ENCODE measurements around the gene NOD1.

Gene NOD1

DNA sequence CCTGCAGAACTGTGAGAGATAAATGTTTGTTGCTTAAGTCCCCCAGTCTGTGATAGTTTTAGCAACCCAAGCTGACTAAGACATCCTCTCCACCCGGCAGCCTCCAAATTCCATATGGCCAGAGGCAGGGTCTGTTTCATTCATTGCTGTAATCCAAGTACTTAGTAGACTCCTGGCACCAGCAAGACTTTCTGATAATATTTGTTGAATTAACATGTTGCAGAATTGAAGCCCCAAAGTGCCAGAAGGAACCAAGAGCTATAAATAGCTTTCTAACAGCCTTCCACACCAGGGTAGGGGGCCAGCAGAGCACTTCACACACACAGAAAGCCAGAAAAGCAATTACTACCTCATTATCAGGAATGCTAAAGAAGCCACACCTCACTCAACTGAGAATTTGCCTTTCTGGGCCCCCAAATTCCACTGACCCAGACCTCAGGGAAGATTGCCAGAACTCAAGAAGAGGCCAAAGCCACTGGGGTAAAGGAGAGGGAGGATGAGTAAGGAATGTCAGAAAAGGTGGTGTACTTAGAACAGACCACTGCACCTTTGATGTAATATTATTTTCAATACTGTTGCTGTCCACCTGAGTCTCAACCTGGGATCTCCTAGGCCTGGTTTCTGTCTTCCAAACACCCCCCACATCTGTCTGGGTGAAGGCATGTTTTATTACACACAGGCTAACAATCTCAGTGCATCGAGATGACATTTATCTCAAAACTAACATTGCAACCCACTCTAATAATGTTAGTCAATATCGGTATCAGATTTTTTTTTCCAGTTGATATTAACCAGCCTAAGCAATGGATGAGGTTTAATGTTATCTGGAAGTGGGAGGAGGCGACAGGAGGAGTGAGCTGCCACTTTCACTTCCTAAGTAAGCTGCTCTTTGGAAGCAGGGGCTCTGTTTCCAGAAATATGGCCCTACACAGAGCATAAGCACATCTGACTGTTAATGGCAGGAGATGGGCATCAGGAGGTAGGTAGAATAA, 5.5 kb downstream of the NOD1 start:
- DNase-seq, result no peak

DNA sequence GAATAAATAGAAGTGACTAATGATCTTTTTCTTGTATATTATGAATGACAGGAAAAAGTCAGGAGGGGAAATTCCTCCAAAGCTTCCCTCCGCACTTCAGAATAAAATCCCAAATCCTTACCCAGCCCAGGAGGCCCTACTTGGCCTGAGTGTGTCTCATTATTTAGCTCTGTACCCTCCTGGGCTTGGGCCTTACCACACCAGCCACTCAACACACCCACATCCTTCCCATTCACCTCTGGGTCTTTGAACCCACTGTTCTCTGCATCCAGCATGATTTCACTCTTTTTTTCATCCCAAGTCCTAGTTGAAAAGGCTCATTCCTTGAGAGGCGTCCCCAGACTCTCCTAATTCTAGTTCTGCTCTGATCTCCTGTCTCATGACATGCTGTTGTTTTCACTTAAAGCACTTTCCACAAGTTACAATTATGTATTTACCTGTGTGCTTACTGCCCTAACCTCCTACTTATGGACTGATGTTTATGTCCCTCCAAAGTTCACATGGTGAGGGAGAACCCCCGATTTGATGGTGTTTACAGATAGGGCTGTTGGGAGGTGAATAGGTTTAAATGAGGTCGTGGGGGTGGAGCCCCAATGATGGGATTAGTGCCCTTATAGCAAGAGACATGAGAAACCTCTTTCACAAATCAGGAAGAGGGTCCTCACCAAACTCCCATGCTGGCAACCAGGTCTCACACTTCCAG, 6.4 kb downstream of the NOD1 start:
- in situ Hi-C loops (cut with HindIII; ENCODE audit: low pct_ligation_motif_present, low pct_unique_long_range_greater_than_20kb, low sequenced_read_pairs), result no loop called here
- no peak for DNase-seq

More for the DNA sequence above, 5.5 kb downstream of the NOD1 start:
- in situ Hi-C loops (cut with HindIII; ENCODE audit: low pct_ligation_motif_present, low pct_unique_long_range_greater_than_20kb, low sequenced_read_pairs), result no loop called here

DNA sequence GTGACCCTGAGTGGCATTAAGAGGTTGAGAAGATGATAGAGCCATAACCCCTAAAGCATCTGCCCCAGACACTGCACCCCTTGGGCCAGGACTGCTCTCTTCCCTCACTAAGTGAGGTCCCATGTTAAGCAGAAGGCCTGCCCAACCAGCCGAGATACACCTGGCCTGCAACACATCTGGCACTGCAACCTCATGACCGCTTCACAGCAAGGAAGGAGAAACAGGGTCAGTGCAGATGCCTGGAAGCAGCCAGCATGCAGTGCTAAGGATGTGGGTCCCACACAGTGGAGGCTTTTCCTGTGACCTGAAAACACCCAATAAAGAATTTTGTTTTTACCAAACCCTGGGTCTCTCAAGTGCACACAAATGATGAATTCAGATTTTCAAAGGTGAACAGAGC, 7.4 kb downstream of the NOD1 start:
- in situ Hi-C loops (cut with HindIII; ENCODE audit: low pct_ligation_motif_present, low pct_unique_long_range_greater_than_20kb, low sequenced_read_pairs), result no loop called here
- no peak for DNase-seq

DNA sequence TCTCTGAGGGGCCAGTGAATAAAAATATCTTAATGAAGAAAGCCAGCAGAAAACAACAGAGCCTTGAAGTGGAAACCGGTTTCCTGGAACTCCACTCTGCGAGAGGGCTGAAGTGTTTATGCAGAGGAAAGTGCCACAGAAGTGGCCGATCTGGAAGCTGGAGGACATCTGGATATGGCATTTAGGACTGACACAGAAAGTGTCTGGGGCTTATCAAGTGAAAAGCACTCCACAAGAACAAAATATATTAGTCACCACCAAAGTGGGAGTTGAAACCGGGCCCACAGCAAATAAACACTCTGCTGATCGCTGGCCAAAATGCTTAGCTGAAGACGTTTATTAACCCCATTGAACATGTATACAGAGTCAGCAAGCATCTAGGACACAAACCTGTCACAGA, 7.8 kb downstream of the NOD1 start:
- DNase-seq, result no peak
- in situ Hi-C loops (cut with HindIII; ENCODE audit: low pct_ligation_motif_present, low pct_unique_long_range_greater_than_20kb, low sequenced_read_pairs), result no loop called here

DNA sequence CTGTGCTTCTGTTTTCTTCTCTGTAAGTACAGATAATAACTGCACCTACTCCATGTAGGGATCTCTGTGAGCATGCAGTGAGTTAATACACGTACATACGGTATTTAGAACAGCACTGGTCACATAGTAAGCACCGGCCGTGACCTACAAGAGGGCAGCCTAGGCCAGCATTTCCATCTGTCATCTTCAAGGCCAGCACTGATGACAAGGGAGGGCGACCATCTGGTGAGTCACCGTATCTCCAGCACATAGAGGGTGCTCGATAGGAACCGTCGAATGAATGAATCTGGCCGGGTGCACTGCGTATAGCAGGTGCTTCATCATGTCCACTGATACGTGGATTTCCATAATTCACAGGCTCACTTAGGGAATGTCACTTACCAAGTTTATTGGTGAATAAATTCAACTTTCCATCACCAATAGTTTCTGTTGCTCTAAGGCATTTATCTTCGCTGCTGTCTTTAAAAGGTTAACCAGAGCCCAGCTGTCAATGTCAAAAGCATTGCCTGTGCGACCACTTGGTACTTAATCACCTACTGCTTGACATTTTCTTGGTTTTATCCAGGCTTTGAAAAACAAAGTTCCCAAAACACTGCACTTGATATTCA, 8.3 kb downstream of the NOD1 start:
- DNase-seq, result no peak
- in situ Hi-C loops (cut with HindIII; ENCODE audit: low pct_ligation_motif_present, low pct_unique_long_range_greater_than_20kb, low sequenced_read_pairs), result no loop called here

DNA sequence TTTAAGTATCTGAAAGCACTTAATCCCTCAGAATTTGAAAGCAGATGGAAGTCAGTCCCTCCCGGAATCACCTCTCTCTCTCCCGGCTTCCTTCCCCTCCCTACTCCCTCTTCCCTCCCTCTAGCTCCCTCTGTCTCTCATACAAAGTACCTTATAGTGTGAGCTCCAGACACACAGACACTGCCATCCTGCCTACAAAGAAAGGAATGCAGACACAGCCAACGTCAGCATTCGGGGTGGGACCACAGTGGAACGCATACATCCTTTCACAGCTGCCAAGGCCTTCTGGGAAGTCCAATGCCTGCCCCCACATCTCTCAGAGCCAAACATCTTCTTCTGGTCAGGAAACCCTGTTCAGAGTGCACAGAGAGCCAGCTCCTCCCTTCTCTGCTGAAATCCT, 9.3 kb downstream of the NOD1 start:
- in situ Hi-C loops (cut with HindIII; ENCODE audit: low pct_ligation_motif_present, low pct_unique_long_range_greater_than_20kb, low sequenced_read_pairs), result no loop called here
- DNase-seq, result peak; percentile 97

DNA sequence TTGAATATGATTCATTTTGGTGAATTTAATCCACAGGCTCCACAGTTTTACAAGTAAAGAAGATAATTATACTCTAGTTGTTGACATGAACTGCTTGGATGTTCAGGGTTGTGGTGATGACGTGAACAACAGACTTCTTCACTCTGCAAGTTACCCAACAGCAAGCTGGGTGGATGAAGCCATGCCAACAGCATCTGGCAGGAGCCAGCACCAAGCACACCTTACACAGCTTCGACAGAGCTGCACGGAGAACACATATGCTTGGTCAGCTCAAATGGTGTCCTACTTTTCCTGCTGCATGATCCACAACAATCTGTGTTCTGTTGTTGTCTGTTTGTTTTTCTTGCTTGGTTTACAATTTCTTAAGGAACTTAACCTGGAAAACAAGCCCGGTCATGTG, 9.8 kb downstream of the NOD1 start:
- in situ Hi-C loops (cut with HindIII; ENCODE audit: low pct_ligation_motif_present, low pct_unique_long_range_greater_than_20kb, low sequenced_read_pairs), result no loop called here
- DNase-seq, result no peak

DNA sequence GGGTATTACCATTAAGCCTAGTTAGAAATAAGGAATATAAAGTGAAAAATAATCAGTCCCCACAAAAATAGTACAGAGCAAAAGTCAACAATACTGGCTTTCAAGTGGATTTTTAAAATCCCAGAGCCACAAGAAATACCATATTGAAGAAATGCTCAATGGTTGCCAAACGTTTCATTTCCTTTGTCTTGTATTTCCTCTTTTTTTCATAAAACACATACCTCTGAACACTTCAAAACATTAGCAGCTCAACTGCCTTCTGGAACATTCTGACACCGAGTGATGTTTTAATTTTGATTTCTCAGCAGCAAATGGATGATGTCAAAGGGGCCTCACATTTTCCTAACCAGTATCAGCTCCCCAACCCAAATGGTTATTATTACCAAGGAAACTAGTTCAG, 10.5 kb downstream of the NOD1 start:
- in situ Hi-C loops (cut with HindIII; ENCODE audit: low pct_ligation_motif_present, low pct_unique_long_range_greater_than_20kb, low sequenced_read_pairs), result no loop called here
- no peak for DNase-seq

DNA sequence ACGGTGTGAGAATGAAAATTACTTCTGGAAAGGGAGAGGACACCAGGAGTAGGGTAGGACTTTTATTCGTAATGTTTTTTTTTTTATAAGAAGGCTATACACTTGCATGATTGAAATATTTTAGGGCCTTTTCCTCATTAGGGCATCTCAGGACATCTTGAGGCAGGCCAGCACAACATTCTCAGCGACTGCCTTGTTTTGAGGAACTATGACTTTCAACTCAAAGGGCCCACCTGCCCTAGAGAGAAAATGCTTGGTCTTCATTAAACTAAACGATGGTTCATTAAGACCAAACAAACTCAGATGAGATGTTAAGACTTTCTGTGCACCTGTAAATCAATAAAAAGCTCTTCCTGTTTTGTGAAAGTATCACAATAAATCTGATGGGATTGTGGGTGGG, 11.3 kb downstream of the NOD1 start:
- in situ Hi-C loops (cut with HindIII; ENCODE audit: low pct_ligation_motif_present, low pct_unique_long_range_greater_than_20kb, low sequenced_read_pairs), result no loop called here

DNA sequence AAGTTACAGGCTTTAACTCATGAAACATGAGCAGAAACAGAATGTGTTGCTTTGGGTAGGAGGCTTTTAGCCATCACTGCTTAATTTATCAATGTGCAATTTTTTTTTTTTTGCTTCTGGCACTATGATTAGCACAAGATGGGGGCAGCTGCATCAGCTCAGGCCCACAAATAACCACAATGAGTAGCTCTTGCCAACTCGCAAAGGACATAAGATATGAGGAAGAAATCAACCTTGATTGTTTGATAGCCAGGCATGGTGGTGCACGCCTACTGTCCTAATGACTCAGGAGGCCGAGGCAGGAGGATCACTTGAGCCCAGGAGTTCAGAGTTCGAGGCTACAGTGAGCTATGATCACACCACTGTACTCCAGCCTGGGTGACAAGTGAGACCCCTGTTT, 12.3 kb downstream of the NOD1 start:
- no peak for DNase-seq
- in situ Hi-C loops (cut with HindIII; ENCODE audit: low pct_ligation_motif_present, low pct_unique_long_range_greater_than_20kb, low sequenced_read_pairs), result no loop called here

More for the DNA sequence above, 11.3 kb downstream of the NOD1 start:
- no peak for DNase-seq

DNA sequence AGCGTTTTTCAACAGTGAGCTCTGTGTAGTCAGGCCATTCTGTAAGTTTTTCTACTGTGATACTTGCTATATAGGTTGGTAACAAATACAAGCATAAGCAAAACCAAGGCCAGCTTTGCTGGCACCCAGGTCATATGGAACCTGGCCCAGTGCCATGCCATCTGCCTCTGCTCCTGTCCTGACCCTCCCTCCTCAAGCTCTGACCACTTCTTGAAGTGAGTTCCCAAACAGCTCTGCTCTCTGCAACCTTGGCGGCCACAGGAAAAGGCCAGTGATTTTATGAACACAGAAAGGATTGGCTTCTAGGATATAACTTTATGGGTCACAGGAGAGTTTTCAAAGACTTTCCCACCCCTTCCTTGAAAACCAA, 12.8 kb downstream of the NOD1 start:
- no peak for DNase-seq
- in situ Hi-C loops (cut with HindIII; ENCODE audit: low pct_ligation_motif_present, low pct_unique_long_range_greater_than_20kb, low sequenced_read_pairs), result no loop called here

DNA sequence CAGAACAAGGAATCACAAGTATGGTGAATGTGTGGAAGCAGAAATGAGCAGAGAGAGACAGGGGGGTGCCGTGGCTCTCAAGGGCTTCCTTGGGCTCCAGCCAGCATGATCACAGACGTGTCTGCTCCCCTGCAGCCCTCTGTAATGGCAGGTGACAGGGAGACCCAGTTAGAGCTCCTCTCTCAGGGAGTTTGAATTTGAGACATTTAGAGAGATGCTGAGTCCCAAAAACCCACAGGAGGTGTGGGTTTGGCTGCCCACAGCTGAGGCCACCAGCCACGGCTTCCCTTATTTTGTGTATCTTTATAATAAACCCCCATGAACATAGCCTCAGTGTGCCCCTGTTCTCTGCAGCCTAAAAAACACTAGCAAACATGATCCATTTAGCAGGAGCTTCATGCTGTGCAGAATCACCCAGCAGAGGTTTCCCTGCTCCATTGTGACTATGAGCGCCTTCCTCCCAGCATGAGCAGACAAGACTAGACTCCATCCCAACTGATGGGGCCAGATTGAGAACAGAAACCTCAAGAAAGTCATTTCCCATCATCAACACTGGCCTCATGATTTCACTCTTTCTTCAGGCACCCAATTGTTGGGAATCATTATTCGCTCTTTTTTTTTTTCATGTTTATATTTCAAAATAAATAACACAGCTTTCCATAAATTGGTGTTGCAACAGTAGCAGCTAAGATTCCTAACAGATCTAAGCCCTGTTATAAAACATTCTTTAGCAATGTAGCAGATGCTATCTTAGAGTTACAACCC, 13.4 kb downstream of the NOD1 start:
- DNase-seq, result no peak
- in situ Hi-C loops (cut with HindIII; ENCODE audit: low pct_ligation_motif_present, low pct_unique_long_range_greater_than_20kb, low sequenced_read_pairs), result no loop called here

DNA sequence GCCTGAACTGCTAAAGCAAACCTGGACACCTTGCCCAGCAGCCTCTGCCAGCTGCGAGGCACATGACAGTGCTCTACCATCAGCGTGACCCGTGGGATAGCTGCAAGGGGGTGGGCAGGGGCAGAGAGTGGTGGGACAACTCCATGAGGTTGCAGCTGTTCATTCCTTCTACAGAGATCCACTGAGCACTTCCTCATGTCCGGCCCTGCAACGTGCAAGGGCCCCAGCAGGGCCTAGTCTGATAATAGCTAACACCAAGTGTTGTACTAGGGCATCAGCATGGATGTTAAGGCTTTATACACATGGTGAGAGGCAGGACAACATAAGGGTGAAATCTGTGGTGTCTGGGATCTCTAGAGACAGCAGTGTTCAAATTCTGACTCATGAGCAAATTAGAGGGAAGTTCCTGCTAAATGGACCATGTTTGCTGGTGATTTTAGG, 14.3 kb downstream of the NOD1 start:
- DNase-seq, result no peak
- in situ Hi-C loops (cut with HindIII; ENCODE audit: low pct_ligation_motif_present, low pct_unique_long_range_greater_than_20kb, low sequenced_read_pairs), result no loop called here

DNA sequence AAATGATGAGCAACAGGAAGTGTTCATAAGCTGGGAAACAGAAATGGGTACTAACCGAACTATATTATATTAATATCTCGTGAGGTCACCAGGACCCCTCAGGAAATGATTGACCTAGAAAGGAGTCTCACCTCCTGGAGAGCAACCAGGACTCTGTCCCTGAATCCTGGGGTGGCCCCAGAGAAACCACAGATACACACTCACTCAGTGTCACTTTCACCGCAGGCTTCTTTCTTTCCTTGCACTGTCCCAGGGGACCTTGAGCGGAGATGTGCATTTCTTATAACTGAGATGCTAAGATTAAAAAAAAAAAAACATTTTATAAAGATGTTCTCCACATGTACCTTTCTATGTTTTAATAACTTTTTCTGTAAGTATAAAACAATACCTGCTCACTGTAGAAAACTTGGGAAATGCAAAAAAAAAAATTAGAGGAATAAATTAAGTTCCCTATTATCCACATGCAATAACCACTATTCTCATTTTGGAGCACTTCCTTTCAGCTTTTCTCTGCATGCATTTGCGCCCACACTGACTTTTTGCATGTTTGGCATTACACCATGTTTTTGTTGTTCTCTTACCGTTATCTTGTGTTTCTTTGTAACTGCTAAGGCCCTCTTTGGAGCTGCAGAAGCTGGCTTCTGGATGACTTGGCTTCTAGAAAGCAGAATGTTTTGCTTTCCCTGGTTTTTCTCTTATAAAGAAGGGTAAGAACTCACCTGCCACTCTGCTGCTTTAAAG, 15.0 kb downstream of the NOD1 start:
- in situ Hi-C loops (cut with HindIII; ENCODE audit: low pct_ligation_motif_present, low pct_unique_long_range_greater_than_20kb, low sequenced_read_pairs), result no loop called here
- DNase-seq, result no peak

DNA sequence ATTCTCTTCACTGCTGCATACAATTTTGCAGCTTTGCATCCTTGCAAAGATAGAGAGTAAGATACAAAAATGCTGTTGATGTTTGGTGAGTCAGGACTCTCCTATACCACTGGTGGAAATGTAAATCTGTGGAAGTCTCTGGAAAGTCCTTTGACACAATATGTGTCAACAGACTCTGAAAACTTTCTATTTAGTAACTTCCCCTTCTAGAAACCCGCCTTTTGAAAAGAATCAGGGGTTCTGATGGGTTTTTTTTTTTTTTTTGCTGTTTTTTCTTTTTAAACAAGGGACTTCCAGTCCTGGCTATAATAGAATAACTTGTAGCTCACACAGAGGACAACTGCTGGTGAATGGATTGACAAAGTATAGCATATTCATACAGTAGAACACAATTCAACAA, 16.4 kb downstream of the NOD1 start:
- in situ Hi-C loops (cut with HindIII; ENCODE audit: low pct_ligation_motif_present, low pct_unique_long_range_greater_than_20kb, low sequenced_read_pairs), result no loop called here
- no peak for DNase-seq

DNA sequence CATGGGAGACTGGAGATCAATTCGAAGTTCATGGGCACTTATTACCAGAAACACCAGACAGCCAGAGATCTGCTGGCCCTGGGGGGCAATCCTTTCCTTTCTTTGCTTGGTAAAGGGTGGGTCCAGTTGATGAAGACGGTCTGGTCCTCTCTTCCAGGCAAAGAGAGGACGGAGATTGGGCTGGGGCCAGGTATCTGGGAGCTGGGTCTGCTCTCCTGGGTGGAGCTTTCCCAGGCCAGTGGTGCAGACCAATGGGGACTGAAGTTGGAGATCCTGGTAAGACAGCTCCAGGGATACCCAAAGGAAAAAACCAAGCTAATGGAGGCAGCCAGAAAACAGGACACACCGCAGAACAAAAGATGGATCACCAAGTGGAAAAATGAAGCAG, 18.3 kb downstream of the NOD1 start:
- no peak for DNase-seq
- in situ Hi-C loops (cut with HindIII; ENCODE audit: low pct_ligation_motif_present, low pct_unique_long_range_greater_than_20kb, low sequenced_read_pairs), result no loop called here

DNA sequence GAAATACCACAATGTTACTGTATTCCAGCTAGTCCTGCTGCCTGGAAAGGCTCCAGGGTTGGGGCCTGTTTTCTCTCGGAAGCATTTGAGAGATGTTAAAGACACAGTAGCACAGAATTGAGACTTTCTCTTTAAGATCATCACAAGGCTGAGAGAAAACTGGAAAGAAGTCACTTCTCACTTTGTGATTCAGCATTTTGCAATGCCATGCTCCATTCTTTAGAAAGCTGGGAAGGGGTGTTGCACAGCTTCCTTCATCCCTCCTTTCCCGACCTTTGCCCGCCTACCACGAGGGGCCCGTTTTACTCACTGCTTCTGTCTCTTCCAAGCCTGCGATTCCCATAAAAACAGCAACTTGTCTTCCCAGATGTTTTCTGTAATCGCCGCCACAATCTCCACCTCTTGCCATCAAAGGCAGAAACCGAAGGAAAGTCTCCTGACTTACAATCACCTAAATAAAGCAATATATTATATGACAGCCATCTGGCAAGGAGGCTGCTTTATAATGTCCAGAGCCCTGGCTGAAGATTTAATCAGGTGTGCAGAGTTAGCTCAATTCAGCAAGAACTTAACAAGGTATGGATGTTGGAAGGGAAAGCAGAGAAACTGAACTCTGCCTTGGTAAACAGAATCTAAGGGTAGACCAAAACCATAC, 18.9 kb downstream of the NOD1 start:
- DNase-seq, result peak; percentile 92
- in situ Hi-C loops (cut with HindIII; ENCODE audit: low pct_ligation_motif_present, low pct_unique_long_range_greater_than_20kb, low sequenced_read_pairs), result no loop called here

DNA sequence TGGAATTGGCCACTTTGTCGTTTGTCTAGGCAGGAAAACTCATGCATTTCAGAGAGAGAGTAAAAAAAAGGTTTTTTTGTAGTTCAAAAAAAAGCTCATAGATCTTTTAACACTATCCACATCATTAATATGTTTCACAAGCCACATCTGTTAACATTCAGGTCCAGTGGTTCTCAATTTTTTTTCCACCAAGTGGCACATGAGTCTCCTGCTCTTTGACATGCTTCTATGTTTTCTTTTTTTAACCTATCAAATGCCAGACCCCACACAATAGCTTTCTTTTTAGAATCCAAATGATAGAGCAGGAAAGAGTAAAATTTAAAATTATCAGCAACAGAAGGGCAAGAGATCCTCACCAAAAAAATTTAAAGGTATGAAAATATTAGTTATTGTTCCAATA, 20.3 kb downstream of the NOD1 start:
- DNase-seq, result no peak
- in situ Hi-C loops (cut with HindIII; ENCODE audit: low pct_ligation_motif_present, low pct_unique_long_range_greater_than_20kb, low sequenced_read_pairs), result no loop called here
